ENCODE data around the gene ARAP3.

Gene ARAP3

GRCh38 chr5:141711687-141712086 is 29.7 kb upstream of the ARAP3 start:
- no peaks in the 10 kb centered on the region for H3K36me3 ChIP-seq (ENCODE audit: insufficient read depth, low read length)
- H4K20me1 ChIP-seq (ENCODE audit: insufficient read depth, low read length) = 0 out of 2 replicates have a peak, but pooled peaks cover 5% of the 10 kb centered on the region
- no peak for ATAC-seq (ENCODE audit: insufficient read depth, low read depth)
- no peak overlapping the region for H3K9ac ChIP-seq (ENCODE audit: low read depth, low read length)
- H3K79me2 ChIP-seq (ENCODE audit: insufficient read depth, low read length) = no peaks in the 10 kb centered on the region
- H3K27ac ChIP-seq (ENCODE audit: low read length) = no peak overlapping the region
- H3K9me3 ChIP-seq (ENCODE audit: insufficient read depth, low read length, severe bottlenecking) = no peaks in the 10 kb centered on the region
- no peaks in the 10 kb centered on the region for H3K4me1 ChIP-seq (ENCODE audit: insufficient read depth, low read length)
- H3K4me3 ChIP-seq (ENCODE audit: low read depth in 1 of 2, low read length in 2 of 2) = no peak overlapping the region
- no peak for TF ChIP-seq CTCF (IDR thresholded peaks at IDR 0.05; ENCODE audit: borderline replicate concordance, extremely low read depth, low read length, poor library complexity, severe bottlenecking)
- no peak for TF ChIP-seq EZH2 (IDR thresholded peaks at IDR 0.05; ENCODE audit: borderline replicate concordance, low read depth, low read length, severe bottlenecking)
- H3K4me2 ChIP-seq (ENCODE audit: insufficient read depth, low read length) = no peak overlapping the region
- peaks cover 3% of the 10 kb centered on the region for H3K27me3 ChIP-seq (ENCODE audit: insufficient read depth, low read length, poor library complexity)
- no peak for DNase-seq
- no peak overlapping the region for H2AFZ ChIP-seq (ENCODE audit: low read depth, low read length)

- H3K9ac ChIP-seq (ENCODE audit: low read depth, low read length) = no peak overlapping the region
- DNase-seq = no peak
- H3K27me3 ChIP-seq (ENCODE audit: insufficient read depth, low read length, poor library complexity) = peaks cover 5% of the 10 kb centered on the region
- H3K36me3 ChIP-seq (ENCODE audit: insufficient read depth, low read length) = no peaks in the 10 kb centered on the region
- H3K4me3 ChIP-seq (ENCODE audit: low read depth in 1 of 2, low read length in 2 of 2) = no peak overlapping the region
- no peak overlapping the region for H3K27ac ChIP-seq (ENCODE audit: low read length)
- H3K4me2 ChIP-seq (ENCODE audit: insufficient read depth, low read length) = no peak overlapping the region
- ATAC-seq (ENCODE audit: insufficient read depth, low read depth) = no peak
- no peak overlapping the region for H2AFZ ChIP-seq (ENCODE audit: low read depth, low read length)
- no peaks in the 10 kb centered on the region for H3K4me1 ChIP-seq (ENCODE audit: insufficient read depth, low read length)
- no peaks in the 10 kb centered on the region for H3K9me3 ChIP-seq (ENCODE audit: insufficient read depth, low read length, severe bottlenecking)
- H4K20me1 ChIP-seq (ENCODE audit: insufficient read depth, low read length) = no peaks in the 10 kb centered on the region; the same call in 1 of the 2 replicates
- no peak for TF ChIP-seq EZH2 (IDR thresholded peaks at IDR 0.05; ENCODE audit: borderline replicate concordance, low read depth, low read length, severe bottlenecking)
- no peak for TF ChIP-seq CTCF (IDR thresholded peaks at IDR 0.05; ENCODE audit: borderline replicate concordance, extremely low read depth, low read length, poor library complexity, severe bottlenecking)
- no peaks in the 10 kb centered on the region for H3K79me2 ChIP-seq (ENCODE audit: insufficient read depth, low read length)
These were observed 27.8 kb upstream of the ARAP3 start for GRCh38 chr5:141709699-141710267.

GRCh38 chr5:141708016-141708415 is 26.0 kb upstream of the ARAP3 start:
- no peak overlapping the region for H2AFZ ChIP-seq (ENCODE audit: low read depth, low read length)
- ATAC-seq (ENCODE audit: insufficient read depth, low read depth) = no peak
- H3K4me2 ChIP-seq (ENCODE audit: insufficient read depth, low read length) = no peak overlapping the region
- no peaks in the 10 kb centered on the region for H3K4me1 ChIP-seq (ENCODE audit: insufficient read depth, low read length)
- peaks cover 18% of the 10 kb centered on the region for H3K27me3 ChIP-seq (ENCODE audit: insufficient read depth, low read length, poor library complexity)
- H3K9me3 ChIP-seq (ENCODE audit: insufficient read depth, low read length, severe bottlenecking) = no peaks in the 10 kb centered on the region
- H3K9ac ChIP-seq (ENCODE audit: low read depth, low read length) = no peak overlapping the region
- no peak overlapping the region for H3K27ac ChIP-seq (ENCODE audit: low read length)
- H4K20me1 ChIP-seq (ENCODE audit: insufficient read depth, low read length) = no peaks in the 10 kb centered on the region; the same call in 1 of the 2 replicates
- DNase-seq = no peak
- no peak overlapping the region for H3K4me3 ChIP-seq (ENCODE audit: low read depth in 1 of 2, low read length in 2 of 2)
- H3K79me2 ChIP-seq (ENCODE audit: insufficient read depth, low read length) = no peaks in the 10 kb centered on the region
- no peaks in the 10 kb centered on the region for H3K36me3 ChIP-seq (ENCODE audit: insufficient read depth, low read length)
- TF ChIP-seq CTCF (IDR thresholded peaks at IDR 0.05; ENCODE audit: borderline replicate concordance, extremely low read depth, low read length, poor library complexity, severe bottlenecking) (no peak), EZH2 (IDR thresholded peaks at IDR 0.05; ENCODE audit: borderline replicate concordance, low read depth, low read length, severe bottlenecking) (no peak)

All from DND-41 (cell line).